ENCODE measurements around the gene SIGLEC6. TPM values are rescaled to one million over a fixed set of nuclear protein-coding genes. Genes with fewer than 3 reads are reported as not detected.

The SIGLEC6 gene
- total RNA-seq, 4 donors from 2014 or later, result 0.38 to 1.4 (median 1.1) TPM

DNA sequence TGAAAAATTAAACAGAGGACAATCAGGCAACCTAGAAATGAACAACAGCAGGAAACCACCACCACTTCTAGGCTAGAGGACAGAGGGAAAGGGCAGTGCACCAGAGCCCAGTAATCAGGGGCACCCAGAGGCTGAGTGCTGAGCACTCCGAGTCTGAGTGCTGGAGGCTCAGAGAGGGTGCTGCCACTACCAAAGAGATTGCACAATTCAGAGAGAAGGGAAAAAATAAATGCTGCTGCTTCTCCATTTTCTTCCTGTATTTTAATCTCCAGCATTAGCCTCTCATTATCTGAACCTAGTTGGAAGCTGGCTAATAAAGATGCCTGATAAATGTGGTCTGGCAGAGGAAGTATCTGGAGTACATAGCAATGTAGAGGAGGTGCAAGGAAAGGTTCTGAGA lies 27.8 kb upstream of the SIGLEC6 start:
- TF ChIP-seq CTCF (IDR thresholded peaks at IDR 0.05), result no peak
- no peak for ATAC-seq (ENCODE audit: low FRiP score)
- no peak for DNase-seq (ENCODE audit: low spot score)

- no peak for TF ChIP-seq CTCF (IDR thresholded peaks at IDR 0.05)
- DNase-seq (ENCODE audit: low spot score) (peak; percentile 58), ATAC-seq (ENCODE audit: low FRiP score) (no peak)
Observed at GRCh38 chr19:51552996-51553725, 21.7 kb upstream of the SIGLEC6 start.

DNA sequence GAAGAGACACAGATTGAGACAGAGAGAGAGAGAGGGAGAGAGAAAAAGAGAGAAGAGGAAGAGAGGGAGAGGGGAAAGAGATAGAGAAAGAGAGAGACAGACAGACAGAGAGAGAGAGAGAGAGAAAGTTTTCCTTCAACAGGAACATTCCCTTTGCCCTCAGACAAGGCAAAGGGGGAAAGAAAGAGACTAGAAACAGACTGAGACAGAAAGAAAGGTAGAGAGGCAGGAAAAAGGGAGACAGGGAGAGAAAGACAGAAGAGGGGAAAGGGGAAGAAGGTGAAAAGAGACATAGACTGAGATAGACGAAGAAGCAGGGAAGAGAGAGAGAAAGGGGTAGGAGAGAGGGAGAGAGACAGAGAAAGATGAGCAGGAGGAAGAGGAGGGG lies 21.1 kb upstream of the SIGLEC6 start:
- TF ChIP-seq CTCF (IDR thresholded peaks at IDR 0.05), result no peak
- DNase-seq (ENCODE audit: low spot score) (no peak), ATAC-seq (ENCODE audit: low FRiP score) (no peak)

DNA sequence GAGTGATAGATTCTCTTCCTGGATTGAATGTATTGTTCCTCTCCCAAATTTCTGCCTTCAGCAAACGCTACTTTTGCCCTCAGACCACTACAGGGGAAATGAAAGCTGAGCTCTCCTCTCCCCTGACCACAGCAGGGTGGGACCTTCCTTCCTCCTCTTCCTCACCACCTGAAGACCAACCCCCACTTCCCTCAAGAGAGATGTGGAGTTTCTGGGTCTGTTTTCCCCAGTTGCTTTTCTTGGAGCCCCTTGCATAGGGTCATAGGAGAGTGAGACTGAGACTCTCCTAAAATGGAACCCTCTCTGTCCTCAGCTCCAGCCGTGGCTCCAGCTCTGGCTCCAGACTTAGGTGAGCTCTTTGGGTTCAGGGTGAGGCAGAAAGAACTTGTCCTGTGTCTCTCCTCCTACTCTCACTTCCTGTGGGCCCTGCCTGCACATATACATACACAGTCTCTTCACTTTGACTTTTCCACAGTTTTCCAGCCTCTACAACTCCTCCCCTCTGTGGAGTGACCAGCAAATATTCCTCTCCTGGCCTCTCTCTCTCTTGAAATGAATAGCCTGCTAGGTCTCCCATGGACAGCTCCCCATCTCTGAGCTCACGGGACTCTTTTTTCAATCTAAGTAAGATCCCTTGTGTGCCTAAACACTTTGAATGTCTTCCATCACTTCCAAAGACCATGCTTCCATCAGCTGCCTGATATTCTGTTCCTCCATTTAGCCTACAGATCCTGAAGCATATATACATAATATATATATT lies 20.4 kb upstream of the SIGLEC6 start:
- no peak for ATAC-seq (ENCODE audit: low FRiP score)
- DNase-seq (ENCODE audit: low spot score), result no peak
- no peak for TF ChIP-seq CTCF (IDR thresholded peaks at IDR 0.05)

- DNase-seq (ENCODE audit: low spot score), result no peak
- TF ChIP-seq CTCF (IDR thresholded peaks at IDR 0.05), result no peak
- no peak for ATAC-seq (ENCODE audit: low FRiP score)
Observed at GRCh38 chr19:51550848-51551672, 19.6 kb upstream of the SIGLEC6 start.

GRCh38 chr19:51549533-51550324 lies 18.3 kb upstream of the SIGLEC6 start:
- ATAC-seq (ENCODE audit: low FRiP score), result no peak
- TF ChIP-seq CTCF (IDR thresholded peaks at IDR 0.05), result no peak
- DNase-seq (ENCODE audit: low spot score), result no peak
